Measurements from ENCODE around the gene ZNF524.
"Not testable (repeated sequence)": the region's sequence is repeated elsewhere in the genome, so short reads cannot be mapped to it uniquely, and the experiment has no call there.

The ZNF524 gene, protein sequence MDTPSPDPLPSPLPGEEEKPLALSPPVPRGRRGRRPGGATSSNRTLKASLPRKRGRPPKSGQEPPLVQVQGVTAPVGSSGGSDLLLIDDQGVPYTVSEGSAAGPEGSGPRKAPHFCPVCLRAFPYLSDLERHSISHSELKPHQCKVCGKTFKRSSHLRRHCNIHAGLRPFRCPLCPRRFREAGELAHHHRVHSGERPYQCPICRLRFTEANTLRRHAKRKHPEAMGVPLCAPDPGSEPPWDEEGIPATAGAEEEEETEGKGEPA

DNA sequence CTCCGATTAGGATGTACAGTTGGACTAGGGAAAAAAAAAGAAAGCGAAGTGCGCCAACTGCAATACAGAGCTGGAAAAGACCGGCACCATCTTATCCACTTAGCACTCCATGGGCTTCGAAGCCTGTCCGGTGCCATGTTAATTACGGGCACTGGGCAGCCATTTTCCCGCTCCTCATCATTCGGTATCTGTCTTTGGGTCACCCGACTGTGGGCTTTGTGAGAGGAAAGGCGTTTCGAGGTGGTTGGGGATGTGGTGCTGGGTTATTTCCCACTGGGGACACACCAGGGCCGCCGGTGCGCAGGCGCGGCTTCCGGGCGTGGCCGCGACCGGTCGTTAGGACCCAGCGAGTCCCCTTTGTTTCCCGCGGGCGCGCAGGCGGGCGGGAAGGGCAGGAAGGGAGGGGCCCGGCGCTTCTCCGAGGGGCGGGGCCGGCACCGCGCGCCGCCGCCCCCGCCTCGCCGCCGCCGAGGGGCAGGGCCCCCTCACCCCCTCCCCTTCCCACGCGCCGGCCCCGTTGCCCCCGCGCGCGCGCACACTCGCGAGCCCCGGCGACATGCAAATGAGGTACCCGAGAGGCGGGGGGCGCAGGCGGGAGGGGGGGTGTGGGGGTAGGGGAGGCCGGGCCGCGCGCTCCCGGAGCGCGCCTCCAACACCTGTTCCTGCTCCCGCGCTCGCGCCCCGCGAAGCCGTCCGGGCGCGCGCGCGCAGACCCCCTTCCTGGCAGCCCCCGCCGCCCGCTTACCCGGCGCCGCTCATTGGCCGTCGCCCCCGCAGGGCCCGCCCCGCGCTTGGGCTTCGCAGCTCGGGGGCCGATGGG is at the start of gene ZNF524:
ZNF524 (plus strand) TSS at position 447 of the 820 bp plus-strand sequence. CDS start 1,825 bp downstream, outside the sequence.
- peak; percentile 76 for DNase-seq

DNA sequence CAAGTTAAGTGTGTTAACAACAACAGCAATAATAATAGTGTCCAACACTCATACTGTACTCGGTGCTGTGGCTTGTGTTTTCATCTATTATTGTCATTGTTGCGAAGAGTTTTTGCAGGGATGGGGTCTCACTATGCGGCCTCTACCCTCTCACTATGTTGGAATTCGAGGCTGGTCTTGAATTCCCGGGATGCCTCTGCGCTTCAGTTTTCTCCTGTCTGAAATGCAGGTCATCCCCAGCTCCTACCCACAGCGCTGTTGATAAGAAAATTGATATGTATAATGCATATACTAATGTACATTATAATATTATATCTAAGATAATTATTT is 49.8 kb upstream of the ZNF524 start:
- DNase-seq: no peak

DNA sequence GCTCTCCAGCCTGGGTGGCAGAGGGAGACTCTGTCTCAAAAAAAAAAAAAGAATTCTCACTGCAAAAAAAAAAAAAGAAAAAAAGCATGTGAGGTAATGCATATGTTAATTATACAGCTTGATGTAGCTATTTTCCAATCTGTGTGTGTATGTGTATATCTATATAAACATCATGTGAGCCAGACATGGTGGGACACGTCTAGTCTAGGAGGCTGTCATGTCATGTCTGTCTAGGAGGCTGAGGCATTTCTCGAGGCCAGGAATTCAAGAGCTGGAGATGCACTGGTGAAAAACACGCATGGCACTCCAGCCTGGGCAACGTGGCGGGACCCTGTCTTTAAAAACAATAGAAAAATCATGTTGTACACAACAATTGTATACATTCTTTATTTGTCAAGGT is 47.9 kb upstream of the ZNF524 start:
- no peak for DNase-seq

DNA sequence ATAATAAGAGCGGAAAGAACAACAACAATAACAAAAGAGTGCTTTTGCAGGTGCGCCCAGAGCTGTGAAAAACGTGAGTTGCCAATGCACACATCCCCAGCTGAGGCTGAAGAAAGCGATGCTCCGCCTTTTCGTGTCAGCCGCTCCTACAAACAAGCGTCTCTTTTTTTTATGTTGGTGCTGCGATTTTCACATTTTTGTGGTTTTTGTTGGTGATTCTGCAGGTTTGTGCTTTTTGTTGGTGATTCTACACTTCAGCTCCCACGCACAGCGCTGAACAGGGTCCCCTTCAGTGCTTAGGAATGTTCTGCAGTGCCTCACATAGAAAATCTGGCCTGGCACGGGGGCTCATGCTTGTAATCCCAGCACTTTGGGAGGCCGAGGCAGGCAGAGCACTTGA is 47.5 kb upstream of the ZNF524 start:
- no peak for DNase-seq

DNA sequence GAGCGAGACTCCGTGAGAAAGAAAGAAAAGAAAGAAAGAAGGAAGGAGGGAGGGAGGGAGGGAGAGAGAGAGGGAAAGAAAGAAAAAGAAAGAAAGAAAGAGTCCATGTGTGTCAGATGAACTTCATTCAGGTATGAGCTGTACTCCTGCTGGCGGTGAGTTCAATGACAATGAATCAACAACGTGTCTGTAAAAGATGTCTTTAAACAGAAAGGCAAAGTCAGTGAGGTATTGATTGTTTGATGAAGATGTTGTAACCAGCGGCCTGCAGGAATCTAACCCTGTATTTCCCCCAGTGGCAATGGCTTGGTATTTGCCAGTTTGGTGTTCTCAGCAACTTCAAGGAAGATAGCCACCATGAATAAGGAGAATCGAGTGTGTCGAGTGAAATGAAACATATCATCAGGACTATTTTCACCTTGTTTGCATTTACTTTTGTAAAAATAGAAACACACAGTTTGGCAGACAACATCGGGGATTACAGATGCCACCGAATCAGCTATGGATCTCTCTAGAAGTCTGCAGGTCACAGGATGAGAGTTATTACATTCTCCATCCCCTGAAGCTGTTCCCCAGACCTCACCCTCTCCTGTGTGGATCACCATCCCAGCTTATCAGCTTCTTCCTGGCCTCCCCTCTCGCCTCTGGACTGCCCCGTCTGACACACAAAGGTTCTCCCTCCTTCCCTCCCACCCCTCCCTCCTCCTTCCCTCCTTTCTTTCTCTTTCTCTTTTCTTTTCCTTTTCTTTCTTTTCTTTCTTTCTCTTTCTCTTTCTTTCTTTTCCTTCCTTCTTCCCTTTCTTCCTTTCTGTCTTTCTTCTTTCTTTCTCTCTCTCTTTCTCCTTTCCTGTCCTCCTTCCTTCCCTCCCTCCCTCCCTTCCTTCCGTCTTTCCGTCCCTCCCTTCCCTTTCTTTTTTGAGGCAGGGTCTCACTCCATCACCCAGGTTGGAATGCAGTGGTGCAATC is 46.6 kb upstream of the ZNF524 start:
- no peak for DNase-seq

DNA sequence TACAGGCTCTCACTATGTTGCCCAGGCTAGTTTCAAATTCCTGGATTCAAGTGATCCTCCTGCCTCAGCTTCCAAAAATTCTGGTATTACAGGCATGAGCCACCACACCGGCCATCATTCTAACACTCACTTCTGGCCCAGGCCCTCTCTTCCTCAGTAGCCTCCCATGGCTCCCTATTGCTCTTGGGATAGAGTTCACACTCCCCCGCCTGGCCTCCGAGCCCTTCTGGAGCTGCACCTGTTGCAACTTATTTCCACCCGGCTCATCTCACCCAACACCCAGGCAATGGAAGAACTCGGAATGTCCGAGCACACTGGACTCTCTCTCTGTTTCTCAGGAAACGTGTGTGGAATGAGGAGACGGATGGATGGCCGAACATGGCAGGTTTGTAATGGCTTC is 45.8 kb upstream of the ZNF524 start:
- no peak for DNase-seq

DNA sequence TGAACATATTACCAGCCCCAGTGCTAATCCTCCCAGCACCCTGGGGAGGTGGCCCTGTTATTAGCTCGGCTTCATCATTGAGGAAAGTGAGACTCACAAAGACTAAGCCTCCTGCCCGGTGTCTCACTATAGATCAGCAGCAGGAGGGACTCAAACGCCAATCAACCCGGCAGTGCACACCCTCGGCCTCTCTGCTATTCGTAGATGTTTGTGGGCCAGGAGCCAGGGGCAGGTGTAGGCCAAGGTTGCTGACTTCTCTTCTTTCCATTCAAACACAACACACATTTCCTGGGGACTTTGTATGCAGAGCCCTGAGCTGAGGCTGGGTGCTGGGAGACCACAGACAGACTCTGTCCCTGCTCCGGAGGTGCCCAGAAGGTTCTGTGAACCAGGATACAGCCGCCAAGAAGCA is 45.3 kb upstream of the ZNF524 start:
- DNase-seq: no peak

DNA sequence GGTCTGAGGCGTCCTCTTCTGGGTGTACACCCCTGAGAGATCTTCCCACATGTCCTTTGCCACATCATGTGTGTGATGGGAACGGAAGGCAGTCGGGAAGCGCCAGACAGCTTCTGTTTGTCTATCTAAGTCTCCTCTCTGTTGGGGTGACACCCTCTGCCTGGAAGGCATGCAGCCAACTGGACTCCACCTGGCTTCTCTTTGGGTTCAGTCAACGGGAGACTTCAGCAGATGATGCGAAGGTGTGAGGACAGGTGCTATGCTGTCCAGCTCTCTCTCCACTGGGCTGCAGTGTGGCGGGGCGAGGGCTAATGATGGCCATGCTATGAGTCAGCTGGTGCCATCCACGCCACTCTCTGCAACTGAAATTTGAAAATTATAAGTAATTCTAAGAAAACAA is 40.4 kb upstream of the ZNF524 start:
- DNase-seq: no peak

DNA sequence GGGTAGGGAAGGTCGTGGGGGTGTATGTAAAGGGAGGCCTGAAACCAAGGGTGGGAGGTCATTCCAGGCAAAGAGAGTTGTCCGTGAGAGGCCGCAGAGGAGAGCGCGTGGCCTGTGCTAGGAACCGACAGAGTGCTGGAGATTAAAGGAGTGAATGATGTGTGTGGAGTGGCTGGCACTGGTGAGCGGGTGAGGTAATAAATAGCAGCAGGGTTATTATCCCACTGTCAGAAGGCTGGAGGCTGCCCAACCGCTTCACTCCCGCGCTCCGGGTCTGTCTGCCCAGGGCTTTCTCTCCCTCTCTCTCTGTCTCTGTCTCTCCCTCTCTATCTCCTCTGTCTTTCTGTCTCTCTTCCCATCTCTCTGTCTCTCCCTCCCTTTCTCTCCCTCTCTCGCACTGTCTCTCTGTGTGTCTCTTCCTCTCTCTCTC is 36.8 kb upstream of the ZNF524 start:
- DNase-seq: no peak

DNA sequence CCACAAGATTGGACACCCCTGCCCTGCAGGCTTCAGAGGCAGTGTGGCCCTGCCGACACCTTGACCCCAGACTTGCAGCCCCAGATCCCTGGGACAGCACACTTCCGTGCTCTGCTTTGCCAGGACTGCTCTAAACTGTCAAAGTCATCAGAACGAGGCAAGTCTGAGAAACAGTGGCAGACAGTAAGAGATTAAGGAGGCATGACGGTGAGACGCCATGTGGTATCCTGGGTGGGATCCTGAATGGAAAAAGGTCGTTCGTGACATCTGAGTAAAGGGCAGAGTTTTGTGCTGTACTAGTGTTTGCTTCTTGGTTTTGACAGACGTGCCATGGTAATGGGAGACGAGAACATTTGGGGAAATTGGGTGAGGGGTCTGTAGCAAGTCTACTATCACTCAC is 33.3 kb upstream of the ZNF524 start:
- no peak for DNase-seq

DNA sequence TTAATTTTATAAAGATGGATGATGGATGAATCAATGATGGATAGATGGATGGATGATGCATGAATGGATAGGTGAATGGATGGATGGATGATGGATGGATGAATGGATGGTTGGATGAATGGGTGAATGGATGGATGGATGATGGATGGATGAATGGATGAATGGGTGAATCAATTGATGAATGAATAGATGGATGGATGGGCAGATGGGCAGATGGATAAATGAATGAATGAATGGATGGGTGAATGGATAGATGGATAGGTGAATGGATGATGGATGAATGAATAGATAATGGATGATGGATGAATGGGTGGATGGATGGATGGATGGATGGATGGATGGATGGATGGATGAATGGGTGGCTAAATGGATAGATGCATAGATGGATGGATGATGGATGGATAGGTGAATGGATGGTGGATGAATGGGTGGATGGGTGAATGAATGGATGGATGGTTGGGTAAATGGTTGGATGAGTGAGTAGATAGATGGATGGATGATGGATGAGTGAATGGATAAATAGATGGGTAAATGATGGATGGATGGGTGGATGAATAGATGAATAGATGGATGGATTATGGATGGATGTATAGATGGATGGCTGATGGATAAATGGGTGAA is 32.3 kb upstream of the ZNF524 start:
- DNase-seq: no peak

DNA sequence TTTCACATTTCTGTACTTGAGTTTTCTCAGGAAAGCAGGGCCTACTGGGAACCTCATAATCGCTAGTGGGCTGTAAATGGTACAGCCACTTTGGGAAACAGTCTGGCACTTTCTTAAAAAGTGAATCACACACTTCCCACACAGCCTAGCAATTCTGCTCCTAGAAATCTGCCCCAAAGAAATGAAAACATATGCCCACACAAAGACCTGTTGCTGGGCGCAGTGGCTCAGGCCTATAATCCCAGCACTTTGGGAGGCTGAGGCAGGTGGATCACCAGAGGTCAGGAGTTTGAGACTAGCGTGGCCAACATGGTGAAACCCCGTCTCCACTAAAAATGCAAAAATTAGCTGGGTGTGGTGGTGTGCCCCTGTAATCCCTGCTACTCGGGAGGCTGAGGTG is 30.6 kb upstream of the ZNF524 start:
- not testable (repeated sequence) for DNase-seq

DNA sequence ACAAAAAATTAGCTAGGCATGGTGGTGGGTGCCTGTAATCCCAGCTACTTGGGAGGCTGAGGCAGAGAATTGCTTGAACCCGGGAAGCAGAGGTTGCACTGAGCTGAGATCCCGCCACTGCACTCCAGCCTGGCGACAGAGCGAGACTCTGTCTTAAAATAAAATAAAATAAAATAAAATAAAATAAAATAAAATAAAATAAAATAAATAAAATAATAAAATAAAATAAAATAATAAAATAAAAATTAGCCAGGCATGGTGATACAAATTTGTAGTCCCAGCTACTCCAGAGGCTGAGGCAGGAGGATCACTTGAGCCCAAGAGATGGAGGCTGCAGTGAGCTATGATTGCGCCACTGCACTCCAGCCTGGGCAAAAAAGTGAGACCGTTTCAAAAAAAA is 26.2 kb upstream of the ZNF524 start:
- not testable (repeated sequence) for DNase-seq

DNA sequence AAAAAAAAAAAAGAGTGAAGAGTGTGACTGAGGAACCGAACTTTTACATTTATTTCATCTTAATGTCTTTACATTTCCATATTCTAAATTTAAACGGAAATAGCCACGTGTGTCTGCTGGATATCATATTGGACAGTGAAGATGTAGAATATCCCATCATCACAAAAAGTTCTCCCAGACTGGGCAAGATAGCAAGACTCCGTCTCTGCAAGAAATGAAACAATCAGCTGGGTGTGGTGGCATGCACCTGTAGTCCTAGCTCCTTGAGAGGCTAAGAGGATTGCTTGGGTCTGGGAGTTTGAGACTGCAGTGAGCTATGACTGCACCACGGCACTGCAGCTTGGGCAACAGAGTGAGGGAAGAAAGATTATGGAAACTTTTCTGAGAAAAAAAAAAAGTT is 23.3 kb upstream of the ZNF524 start:
- DNase-seq: no peak

DNA sequence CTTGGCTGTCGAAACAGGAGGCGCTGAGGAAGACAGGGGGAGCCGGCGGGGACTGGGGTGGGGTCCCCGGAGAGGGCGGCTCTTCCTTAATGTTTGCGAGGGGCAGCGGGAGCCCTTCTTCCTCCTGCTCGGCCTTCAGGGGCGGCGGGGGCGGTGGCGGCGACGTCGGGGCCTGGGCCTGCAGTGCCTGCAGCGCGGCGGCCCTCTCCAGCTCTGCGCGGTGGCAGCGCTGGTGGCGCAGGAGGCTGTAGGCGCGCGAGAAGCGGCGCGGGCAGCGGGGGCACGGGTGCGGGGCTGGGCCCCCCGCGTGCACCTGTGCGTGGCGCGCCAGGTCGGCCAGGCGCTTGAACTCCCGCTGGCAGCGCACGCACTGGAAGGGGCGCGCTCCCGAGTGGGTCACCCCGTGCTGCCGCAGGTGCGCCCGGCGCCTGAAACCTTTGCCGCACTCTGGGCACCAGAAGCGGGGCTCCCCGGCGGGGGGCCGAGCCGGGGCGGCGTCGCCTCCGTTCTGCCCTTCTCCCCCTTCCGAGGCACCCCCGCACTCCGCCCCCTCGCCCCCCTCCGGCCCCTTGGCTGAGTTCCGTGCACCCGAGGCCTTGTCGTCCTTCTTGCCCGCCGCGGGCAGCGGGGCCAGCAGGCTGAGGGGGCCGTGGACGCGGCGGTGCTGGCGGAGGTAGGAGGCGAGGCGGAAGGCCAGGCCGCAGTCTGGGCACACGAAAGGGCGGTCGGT is 21.9 kb upstream of the ZNF524 start:
- no peak for DNase-seq

DNA sequence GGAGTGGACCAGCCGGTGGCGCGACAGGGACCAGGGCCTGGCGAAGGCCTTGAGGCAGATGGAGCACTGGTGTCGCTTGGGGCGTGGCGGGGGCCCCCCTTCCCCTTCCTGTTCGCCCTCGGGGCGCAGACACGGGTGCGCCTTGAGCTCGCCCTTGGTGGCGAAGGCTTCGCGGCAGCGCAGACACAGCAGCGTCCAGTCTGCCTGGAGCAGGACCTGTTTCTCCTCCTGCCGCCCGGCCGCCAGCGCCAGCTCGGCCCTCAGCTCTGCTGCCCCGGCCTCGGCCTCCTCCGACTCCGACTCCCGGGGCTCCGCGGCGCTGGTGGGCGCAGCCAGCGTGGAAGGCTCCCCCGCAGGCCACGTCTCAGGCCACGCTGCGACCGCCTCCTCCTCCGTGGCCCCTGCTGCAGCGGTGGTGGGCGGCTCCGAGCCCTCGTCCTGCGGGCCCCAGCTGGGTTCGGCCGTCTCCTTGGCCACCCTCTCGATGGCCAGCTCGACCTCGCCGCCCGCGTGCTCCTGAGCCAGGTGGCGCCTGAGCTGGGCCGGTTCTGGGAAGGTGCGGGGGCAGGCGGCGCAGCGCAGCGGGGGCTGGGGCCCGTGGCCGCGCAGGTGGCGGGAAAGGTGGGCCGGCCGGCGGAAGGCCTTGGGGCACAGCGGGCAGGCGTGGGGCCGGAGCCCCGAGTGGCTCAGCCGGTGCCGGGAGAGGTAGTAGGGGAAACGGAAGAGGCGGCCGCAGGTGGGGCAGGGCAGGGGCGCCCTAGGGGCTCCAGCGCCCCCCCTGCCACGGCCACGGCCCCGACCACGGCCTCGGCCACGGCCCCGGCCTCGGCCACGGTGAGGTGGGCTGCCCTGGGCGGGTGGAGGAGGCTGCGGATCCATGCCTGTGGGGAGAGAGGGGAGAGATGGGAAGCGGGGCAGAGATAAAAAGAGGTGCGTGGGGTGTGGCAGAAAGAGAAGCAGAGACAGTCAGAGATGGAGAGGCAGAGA is 21.0 kb upstream of the ZNF524 start:
- DNase-seq: no peak

DNA sequence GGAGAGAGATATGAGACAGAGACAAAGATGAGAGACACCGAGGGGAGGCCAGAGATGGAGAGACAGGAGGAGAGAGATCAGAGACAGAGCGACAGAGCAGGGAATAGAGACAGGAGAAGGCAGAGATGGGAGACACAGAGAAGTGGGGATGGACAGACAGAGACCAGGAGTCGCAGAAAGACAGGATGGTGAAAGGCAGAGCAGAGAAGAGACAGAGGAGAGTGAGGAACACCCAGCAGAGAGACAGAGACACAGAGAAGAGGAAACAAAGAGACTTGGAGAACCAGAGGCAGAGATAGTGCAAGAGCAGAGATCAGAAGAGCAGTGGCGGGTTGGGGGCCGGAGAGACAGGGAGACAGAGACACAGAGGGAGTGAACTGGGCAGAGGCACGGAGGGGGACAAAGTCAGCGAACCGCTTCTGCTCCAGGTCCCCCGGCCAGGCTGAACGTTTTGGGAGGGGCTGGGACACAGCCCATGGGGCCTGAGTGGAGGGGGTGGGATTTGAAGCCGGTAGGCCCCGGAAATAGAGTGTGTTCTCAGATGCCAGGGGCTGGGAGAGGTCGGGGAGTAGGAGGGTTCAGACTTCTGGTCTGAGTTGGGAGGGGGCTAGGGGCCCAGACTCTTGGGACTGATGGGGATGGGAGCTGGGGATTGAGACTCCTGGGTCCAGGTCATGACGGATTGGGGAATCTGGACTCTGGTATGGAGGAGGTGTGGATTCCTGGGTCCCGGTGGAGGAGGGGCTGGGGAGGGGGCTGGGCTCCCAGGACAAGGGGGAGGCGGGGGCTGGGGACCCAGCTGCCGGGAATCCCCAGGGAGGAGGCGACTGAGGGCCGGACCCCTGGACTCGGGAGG is 20.1 kb upstream of the ZNF524 start:
- DNase-seq: no peak

DNA sequence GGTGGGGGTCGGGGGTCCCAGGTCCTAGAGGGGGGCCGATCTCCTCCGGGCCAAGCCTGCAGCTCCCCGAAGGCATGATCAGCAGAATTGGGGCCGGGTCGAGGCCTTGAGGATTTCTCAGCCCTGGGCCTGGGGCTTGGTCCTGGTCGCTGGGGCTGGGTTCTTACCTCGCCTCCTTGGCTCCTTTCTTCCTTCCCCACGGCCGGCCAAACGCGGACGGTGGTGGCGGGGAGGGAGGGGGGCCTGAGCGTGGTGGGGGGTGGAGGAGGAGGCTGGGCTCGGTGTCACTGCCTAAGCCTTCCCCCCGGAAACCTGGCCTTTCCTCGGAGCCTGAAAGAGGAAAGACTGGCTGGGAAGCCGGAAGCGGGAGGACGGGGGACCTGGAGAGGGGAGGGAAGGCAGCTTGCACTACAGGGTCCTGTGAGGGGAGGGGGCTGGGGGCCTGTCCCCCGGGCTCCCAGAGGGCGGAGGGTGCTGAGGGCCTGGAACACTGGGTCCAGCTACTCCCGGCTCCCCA is 19.4 kb upstream of the ZNF524 start, which contains the start of gene ZNF579:
ZNF579 (minus strand) TSS at position 221 of the 517 bp plus-strand sequence. CDS start 1,209 bp downstream, outside the sequence.
- DNase-seq: peak; percentile 71

DNA sequence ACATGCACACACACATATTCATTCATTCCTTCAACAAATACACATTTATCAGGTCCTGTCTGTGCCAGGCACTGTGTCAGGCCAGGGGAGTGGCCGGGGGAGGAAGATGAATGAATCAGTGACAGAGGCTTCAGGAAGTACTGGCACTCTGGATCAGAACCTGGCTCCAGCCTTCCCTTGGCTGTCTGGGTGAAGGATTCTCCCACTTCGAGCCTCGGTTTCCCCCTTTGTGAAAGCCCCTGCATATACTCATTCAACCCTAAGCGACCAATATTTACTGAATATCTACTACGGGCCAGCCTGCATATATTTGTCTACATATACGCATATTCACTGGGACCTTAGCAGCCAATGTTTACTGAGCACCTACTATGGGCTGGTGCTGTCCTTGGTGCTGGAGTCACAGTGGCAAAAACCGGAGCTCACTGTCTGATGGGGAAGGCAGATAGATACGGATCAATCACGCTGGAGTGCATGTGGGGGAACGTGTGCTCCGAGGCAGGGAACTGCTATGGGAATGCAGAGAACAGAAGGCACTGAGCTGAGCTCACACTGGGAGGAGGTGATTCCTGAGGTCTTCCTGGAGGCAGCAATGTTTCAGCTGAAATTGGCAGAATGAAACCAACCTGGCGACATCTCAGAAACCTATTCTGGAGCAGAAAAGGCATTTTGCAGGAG is 18.8 kb upstream of the ZNF524 start:
- DNase-seq: no peak
